H1 (cell line): ENCODE measurements around the gene ZNF462.

ENCODE experiments used
- RAD21 ChIP-seq, 2 experiments: IDR thresholded peaks in 1 of 2; conservative IDR thresholded peaks in 1 of 2; 2 replicates each; pipeline ENCODE4 v1.6.1; 2011; ENCODE audit warnings: low read depth in 2 of 2, low read length in 2 of 2, improper control_type of control experiment in 1 of 2, inconsistent platforms in 1 of 2, mild to moderate bottlenecking in 1 of 2, moderate library complexity in 1 of 2
- TF ChIP-seq, protein P1 (sequence below), 3 experiments: IDR thresholded peaks; 1 replicate in 2 of 3; 2 replicates in 1 of 3; pipeline versions ENCODE4 v1.5.1 to v1.6.1; 2011; ENCODE audit warnings: low read length in 3 of 3, mild to moderate bottlenecking in 3 of 3, inconsistent platforms in 2 of 3, low read depth in 1 of 3, moderate library complexity in 1 of 3; ENCODE audit not compliant: insufficient read depth in 1 of 3; ENCODE audit errors: control extremely low read depth in 1 of 3

DNA sequence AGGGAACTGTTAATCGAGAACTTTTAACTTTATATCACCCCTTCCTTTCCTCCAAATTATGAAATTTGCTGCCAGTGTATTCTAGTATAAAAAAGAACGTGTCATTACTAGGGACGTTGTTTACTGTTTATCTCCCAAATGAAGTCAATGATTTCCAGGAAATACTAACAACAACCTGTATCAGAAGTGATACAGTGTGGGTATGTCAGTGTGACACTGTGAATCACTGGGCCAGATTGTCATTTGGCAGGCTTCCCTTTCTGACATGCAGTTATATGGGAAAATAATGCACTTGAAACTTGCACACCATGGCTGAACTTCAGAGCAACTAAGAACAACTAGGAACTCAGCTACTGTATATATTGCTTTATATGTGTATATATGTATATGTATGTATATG lies 12.6 kb downstream of the ZNF462 start:
- TF ChIP-seq, protein P1, sequence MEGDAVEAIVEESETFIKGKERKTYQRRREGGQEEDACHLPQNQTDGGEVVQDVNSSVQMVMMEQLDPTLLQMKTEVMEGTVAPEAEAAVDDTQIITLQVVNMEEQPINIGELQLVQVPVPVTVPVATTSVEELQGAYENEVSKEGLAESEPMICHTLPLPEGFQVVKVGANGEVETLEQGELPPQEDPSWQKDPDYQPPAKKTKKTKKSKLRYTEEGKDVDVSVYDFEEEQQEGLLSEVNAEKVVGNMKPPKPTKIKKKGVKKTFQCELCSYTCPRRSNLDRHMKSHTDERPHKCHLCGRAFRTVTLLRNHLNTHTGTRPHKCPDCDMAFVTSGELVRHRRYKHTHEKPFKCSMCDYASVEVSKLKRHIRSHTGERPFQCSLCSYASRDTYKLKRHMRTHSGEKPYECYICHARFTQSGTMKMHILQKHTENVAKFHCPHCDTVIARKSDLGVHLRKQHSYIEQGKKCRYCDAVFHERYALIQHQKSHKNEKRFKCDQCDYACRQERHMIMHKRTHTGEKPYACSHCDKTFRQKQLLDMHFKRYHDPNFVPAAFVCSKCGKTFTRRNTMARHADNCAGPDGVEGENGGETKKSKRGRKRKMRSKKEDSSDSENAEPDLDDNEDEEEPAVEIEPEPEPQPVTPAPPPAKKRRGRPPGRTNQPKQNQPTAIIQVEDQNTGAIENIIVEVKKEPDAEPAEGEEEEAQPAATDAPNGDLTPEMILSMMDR (IDR thresholded peaks at IDR 0.05; ENCODE audit: control extremely low read depth in 1 of 3, insufficient read depth in 1 of 3, low read depth in 1 of 3, low read length in 3 of 3) = no peak
- no peak for TF ChIP-seq RAD21 (IDR thresholded peaks at IDR 0.05 in 1 of 2, conservative IDR thresholded peaks at IDR 0.05 in 1 of 2; ENCODE audit: low read depth in 2 of 2, low read length in 2 of 2)
